HG03571 (cell line): ENCODE data around the gene TMEM40.
"Not testable (repeated sequence)": the region's sequence is repeated elsewhere in the genome, so short reads cannot be mapped to it uniquely, and the experiment has no call there.

Experiments used
- ATAC-seq: cut with Tn5 transposase; IDR thresholded peaks from one replicate; pipeline ENCODE4 v1.9.1; 2021; ENCODE audit not compliant: unreplicated experiment

Gene TMEM40

DNA sequence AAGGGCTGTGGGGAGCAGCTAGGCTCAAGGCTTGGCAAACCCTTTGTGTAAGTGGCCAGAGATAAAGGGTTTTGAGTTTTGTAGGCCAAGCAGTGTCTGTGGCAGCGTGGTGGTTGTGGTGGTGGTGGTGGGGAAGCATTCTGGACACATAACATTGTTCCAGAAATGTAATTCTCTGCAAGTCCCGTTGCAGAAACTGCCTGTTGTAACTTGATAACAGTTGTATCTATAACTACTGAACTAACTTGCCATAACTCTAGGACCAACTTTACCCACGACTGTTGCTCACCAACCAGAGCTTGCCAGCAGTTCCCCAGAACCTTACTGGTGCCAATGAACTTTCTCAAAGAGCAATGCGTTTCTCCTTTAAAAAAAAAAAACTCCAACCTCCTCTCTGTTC lies 18.1 kb upstream of the TMEM40 start:
- no peak for ATAC-seq

DNA sequence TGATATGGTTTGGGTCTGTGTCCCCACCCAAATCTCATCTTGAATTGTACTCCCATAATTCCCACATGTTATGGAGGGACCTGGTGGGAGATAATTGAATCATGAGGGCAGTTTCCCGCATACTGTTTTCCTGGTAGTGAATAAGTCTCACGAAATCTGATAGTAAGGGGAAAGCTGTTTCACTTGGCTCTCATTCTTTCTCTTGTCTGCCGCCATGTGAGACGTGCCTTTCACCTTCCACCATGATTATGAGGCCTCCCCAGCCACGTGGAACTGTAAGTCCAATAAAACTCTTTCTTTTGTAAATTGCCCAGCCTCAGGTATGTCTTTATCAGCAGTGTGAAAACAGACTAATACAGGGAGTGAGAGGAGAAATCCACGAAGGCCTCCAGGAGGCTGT lies 16.9 kb upstream of the TMEM40 start:
- not testable (repeated sequence) for ATAC-seq

DNA sequence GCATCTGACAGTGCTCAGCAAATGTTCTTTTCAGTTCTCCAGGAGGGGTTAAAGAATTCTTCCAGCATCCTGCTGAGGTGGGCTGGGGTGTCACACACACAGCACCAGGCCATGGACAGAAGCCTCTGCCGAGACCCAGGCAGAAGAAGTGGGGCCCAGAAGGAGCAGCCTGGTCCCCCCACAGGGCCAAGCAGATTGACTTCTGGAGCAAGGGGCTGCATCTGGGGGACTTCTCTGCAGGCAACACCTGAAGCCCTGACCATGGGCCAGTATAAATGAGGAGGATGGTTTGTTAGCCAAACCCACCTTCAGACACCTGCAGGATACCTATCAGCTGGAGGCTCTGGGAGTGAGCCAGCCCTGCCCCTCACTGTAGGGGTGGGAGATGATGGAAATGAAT lies 16.2 kb upstream of the TMEM40 start:
- no peak for ATAC-seq

DNA sequence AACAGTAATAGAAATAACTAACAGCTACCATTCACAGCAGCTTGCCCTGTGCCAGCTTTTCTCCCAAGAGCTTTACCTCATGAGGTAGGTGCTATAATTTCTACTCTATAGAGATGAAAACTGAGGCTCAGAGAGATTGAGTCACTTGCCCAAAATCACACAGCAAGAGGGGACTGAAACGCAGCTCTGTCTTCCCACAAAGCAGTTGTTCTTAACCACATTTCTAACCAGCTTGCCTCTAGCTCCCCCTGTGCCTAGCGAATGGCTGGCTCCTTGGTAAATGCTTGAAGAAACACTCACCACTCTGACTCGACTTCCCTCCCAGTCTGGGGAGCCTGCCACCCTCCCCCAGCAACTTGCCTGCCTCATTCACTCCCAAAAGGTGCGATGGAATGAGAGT lies 15.6 kb upstream of the TMEM40 start:
- no peak for ATAC-seq

DNA sequence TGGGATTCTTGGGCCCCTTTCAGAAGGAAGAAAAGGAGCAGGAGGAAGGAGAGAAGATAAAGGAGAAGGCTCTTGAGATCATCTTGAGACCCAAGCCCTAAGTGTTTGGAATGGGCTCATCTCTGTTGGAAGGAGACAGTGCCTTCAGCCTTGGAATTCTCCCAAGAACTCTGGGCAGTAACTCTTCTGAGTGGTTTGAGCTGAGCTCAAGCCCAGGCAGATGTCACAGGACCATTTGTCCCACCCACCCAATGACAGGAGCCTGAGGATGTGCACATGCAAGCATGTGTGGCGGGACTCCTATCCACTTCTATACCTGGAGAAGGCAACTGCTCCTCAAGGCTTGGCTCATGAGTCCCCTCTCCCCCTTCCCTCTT lies 14.6 kb upstream of the TMEM40 start:
- no peak for ATAC-seq

DNA sequence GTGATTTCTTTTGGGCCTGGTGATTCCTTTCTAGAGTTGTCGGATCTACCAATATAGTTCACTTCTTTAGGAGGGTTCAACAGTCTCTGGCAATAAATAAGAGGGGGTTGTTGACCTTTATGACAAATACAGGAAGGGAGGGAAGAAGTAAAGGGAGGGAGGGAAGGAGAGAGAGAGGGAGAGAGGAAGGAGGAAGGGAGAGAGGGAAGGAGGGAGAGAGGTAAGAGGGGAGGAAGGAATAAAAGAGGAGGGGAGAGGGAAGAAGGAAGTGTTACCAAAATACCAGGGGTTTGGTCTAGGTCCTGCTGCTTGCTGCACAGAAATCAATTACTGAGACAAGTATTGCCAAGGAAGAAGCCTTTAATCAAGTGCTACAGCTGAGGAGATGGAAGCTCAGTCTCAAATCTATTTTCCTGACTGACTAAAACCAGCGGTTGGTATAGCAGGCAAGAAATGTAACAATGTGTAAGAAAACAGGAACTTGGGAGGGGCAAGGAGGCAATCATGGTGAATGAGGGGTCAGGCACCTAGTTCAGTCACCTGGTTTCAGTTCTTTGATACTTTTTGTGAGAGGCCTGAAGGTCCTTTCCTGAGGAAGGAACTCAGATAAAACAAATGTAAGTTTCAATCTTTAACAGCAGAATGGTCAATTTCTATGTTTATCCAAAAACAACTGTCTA lies 14.1 kb upstream of the TMEM40 start:
- no peak for ATAC-seq

DNA sequence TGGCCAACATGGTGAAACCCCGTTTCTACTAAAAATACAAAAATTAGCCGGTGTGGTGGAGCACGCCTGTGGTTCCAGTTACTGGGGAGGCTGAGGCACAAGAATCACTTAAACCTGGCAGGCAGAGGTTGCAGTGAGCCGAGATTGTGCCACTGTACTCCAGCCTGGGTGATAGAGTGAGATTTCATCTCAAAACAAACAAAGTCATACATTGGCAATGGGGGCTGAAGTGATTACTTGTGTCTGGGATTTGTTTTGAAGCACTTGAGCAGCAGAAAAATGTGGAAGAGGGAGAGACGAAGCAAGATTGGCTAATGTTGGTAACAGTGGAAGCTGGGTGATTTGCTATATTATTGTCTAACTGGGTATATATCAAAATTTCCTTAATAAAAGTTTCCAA lies 13.4 kb upstream of the TMEM40 start:
- ATAC-seq, result no peak

DNA sequence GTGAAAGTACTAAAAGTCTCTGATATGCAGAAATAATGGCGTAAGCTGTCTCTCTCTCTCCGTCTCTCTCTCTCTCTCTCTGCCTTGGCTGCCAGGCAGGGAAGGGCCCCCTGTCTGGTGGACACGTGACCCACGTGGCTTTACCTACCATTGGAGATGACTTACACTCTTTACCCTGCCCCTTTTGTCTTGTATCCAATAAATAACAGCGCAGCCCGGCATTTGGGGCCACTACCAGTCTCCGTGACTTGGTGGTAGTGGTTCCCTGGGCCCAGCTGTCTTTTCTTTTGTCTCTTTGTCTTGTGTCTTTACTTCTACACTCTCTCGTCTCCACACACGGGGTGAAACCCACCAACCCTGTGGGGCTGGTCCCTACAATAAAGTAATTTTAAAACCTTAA lies 12.2 kb upstream of the TMEM40 start:
- no peak for ATAC-seq

DNA sequence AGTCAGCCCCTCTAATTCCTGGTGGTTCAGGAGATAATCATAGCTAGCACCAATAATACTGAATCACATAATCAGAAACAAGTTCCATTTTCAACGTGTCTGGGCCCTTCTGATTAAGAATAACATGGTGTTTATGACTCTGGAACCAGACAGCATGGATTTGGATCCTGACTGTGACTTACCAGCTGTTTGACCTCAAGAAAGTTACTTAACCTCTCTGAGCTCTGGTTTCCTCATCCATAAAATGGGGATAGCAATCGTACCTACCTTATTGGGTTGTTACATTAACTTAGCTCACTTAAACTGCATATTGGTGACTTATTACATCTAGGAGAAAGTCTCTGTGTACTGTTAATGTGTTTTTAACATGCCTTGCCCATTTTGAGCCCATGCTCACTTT lies 10.7 kb upstream of the TMEM40 start:
- ATAC-seq, result no peak

DNA sequence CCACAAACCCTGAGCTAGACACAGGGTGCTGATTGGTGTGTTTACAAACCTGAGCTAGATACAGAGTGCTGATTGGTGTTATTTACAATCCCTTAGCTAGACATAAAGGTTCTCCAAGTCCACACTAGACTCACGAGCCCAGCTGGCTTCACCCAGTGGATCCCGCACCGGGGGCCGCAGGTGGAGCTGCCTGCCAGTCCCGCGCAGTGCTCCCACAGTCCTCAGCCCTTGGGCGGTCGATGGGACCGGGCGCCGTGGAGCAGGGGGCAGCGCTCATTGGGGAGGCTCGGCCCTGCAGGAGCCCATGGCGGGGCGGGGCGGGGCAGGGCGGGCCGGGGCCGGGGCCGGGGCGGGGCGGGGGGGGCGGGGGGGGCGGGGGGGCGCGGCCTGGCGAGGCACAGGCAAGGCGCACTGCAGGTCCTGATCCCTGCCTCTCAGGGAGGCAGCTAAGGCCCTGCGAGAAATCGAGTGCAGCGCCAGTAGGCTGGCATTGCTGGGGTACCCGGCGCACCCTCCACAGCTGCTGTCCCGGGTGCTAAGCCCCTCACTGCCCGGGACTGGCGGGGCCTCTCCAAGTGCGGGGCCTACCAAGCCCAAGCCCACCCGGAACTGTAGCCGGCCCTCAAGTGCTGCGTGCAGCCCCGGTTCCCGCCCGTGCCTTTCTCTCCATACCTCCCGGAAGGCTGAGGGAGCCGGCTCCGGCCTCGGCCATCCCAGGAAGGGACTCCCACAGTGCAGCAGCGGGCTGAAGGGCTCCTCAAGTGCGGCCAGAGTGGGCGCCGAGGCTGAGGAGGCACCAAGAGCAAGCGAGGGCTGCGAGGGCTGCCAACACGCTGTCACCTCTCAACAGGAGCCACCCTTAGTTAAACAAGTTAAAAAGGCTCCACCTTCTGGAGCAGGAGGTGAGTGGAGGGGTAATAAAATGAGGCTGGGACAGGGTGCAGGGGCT lies 9.8 kb upstream of the TMEM40 start:
- ATAC-seq, result no peak

DNA sequence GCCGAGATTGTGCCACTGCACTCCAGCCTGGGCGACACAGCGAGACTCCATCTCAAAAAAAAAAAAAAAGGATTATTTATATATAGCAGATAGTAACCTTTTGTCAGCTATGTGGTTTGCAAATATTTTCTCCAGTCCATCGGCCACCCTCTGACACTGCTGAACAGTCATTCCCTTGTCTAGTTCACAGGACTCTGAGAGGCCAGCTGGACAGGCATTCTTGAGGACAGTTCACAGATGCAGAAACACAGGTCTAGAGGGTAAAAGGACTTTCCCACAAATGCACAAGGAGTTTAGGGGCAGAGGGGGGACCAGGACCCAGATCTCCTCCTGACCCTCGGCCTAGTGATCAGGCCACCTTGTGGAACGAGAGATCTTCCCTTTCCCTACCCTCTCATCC lies 7.5 kb upstream of the TMEM40 start:
- no peak for ATAC-seq

DNA sequence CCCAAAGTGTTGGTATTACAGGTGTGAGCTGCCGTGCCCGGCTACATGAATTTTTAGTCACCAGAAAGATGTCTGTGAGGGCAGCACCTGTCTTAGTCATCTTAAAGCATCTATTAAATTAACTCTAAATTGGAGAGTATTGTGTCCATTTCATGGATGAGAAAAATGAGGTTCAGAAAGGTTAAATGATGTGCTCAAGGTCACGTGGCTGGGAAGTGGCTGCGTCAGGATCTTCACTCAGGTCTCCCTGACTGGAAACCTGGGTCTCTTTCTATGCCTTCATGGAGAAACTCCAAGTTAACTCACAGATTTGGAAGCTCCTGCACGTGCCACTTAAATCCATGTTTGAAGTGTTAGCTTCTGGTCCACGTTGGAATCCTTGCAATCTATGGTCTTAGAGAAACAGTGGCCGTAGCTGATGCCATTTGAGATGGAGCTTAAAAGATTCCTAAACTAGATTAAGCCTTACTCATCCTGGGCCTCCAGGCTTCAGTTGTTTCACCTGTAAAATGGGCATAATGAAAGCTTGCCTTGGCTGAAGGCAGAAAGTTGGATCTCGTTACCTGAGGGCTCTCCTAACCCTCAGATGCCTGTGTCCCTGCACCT lies 5.2 kb upstream of the TMEM40 start:
- no peak for ATAC-seq

DNA sequence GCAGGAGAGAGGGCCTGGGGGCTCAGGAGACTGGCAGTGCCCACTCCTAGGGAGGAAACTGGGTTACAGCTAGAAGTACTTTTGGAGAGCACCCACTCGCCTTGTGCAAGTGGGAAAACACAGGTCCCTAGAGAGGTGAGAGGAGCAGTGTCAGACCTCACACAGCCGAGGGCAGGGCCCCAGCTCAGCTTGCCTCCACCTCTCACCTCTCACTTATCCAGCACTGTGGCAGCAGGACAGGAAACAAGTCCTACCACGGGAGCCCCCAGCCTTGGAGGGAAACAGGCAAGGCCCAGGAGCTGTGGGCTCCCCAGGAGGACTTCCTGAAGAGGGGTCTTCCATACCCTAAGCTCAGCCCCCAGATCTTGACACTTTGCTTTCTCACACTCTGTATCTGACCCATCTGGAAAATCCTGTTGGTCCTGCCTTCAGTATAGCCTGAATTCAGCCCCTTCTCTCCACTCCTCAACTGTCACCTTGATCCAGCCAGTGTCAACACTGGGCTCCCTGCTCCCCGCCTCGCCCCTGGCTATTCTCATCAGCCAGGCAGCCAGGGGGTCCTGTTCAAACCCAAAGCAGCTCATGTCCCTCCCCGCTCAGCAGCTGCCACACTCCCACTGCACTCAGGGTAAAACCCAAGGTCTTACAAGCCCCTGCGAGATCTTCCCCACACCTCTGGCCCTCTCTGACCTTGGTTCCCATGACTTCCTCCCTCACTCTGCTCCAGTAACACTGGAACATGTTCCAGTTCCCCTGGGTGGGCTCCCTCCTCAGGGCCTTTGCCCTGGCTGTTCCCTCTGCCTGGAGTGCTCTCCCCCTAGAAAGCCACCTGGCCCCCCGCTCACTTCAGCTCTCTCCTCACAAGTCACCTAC lies 870 bp upstream of the TMEM40 start:
- ATAC-seq, result no peak

DNA sequence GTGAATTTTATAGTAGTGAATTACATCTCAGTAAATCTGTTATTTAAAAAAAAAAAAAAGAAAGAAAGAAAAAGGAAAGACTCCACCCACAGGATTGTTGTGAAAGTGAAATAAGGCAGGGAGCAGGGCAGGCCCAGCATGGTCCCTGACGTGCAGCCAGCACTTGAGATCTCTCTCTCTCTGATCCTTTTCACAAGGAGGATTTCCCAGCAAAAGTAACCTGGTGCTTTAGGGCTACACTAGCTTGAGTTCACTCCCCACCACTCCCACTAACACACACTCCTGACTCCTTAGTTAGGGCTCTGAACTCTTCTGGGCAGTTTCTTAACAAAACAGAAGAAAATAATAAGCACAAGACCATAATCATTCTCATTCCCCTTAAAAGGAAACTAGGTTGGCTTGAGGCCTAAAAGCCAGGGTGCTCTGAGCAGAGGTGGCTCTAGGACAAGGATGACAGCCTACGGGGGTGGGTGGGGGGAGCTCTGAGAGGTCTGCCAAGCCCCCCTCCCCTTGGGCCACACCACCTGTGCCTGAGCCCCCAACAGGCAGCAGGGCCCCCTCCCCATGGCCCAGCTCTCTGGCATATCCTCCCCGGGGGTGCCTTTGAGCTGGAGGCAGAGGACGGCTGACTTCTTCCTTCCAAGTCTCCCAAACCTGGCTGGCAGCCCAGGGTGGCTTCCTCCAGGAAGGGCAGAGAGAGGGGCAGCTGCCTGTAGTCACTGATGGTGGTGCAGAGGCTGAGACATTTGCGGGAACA lies 856 bp downstream of the TMEM40 start:
- no peak for ATAC-seq

DNA sequence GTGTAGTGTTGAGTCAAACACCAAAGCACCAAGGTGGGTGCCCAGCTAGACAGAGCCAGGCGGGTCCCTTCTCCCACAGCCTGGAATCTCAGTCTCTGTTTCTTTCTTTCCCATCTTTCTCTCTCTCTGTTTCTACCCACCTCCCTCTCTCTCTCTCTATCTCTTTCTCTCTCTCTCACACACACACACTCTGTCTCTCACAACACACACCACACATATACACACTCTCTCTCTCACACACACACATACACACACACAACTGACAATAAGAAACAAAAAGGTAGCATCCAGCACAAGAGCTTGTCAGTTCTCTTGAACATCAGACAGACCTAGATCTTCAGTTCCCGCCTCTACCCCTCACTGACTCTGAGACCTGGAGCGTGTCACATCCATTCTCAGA lies 2.4 kb downstream of the TMEM40 start:
- no peak for ATAC-seq

DNA sequence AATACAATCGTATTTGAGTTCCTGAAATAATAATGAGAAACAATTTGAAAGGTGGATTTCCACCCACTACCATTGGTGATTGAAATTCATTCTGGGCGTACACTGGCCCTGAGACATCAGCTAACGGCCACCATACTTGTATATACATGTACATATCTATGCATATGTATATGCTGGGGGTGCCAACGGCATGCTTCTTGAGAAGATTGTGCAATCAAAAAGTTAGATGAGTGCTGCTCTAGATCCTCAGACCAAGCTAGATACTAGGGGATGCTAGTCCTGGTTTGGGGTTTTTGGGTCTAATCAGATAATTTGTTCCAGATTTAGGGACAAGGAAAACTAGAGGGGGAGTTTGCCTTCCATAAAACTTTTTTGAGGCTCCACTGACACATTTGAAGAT lies 2.9 kb downstream of the TMEM40 start:
- no peak for ATAC-seq

DNA sequence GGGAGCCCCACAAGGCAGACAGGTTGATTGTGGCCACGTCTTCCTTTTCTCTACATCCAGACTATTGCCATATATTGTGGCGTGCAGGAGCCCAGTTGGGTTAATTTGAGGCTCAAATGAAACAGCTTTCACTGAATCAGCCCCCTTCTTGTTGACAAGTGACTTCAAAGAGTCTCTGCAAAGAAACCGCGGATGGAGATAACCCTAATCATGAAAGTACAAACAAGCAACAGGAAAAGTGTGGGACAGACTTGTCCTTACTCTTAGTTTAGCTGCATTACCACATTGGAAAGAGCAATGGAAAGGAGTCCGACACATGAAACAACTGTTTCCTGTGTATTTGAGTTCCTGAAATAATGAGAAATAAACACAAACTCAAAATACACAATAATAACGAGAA lies 3.3 kb downstream of the TMEM40 start:
- no peak for ATAC-seq

DNA sequence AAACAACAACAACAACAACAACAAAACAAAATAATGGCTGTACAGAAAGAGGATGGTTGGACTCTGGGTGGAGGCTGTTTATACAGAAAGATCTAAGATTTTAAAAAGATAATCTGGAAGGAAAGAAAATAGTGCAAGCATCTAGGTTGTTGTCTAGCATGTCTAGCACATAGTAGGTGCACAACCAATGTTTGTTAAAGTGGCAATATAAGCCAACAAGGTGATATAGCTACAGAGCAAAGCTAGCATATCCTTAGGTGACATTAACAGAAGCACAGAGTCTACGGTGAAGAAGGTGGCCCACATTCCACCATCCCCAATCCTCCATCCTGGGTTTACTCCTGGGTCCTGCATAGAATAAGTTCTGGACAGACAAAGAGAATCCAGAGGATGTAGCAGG lies 4.7 kb downstream of the TMEM40 start:
- no peak for ATAC-seq

DNA sequence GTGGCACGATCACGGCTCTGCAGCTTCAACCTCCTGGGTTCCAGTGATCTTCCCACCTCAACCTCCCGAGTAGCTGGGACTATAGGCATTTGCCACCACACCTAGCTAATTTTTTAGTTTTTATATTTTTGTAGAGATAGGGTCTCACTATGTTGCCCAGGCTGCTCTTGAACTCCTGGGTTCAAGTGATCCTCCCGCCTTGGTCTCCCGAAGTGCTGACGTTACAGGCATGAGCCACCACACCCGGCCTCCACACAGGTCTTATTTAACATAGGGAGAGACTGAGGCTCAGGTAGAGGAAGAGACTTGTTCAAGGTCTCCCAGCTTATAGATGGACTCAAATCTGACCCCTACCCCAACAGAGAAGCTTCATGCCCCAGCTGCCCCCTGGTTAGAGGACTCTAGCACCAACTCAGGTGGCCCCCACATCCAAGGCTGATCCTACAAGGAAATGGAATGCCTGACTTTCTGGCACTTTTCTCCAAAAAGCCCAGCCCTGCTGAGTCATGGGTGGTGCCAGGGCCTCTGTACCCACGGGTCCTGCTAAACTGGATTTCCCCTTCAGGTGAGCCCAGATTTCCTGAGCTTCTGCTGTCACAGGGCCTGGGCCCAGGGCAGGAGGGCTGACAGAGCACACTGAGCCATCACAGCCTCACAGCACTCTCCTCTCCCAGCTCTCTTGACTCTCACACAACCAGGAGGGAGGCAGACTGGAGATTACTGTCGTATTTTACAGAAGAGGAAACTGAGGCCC lies 5.6 kb downstream of the TMEM40 start:
- ATAC-seq, result no peak

DNA sequence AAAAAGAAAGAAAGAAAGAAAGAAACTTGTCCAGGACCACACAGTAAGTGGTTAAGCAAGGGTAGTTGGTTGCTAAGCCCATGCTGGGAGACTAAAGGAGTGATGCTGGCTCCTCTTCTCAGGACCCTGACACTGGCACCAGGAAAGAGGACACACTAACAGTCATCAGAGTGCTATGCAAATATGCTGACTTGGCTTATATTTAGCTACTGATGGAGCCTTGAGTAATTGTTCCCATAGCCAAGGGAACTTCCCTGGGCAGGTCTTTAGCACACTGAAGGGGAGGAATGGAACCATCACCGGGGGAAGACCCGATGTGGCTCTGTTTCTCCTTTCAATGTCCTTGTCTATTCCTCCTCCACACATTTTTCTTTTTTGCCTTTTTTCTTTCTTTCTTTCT lies 6.2 kb downstream of the TMEM40 start:
- no peak for ATAC-seq
